H9 (cell line): Measurements from ENCODE around the gene CCS. TPM values are rescaled to one million over a fixed set of nuclear protein-coding genes. Genes with fewer than 3 reads are reported as not detected.

ENCODE experiments used
- DNase-seq: peaks from one replicate; pipeline ENCODE4 v3.0.0-alpha.2; 2017
- H2AFZ ChIP-seq: one replicate; pipeline ENCODE4 v1.6.1; 2013; ENCODE audit warnings: mild to moderate bottlenecking, low read length, control low read depth, moderate library complexity
- H2AK5ac ChIP-seq: 2 replicates; pipeline ENCODE4 v1.6.1; 2013; ENCODE audit warnings: low read length, control low read depth, mixed read lengths; ENCODE audit not compliant: insufficient read length
- H2BK120ac ChIP-seq: one replicate; pipeline ENCODE4 v1.6.1; 2013; ENCODE audit warnings: low read depth, mild to moderate bottlenecking, low read length, control low read depth, inconsistent platforms; ENCODE audit not compliant: poor library complexity, severe bottlenecking
- H2BK12ac ChIP-seq: 2 replicates; pipeline ENCODE4 v1.6.1; 2013; ENCODE audit warnings: low read length, control low read depth, mixed read lengths, low read depth; ENCODE audit not compliant: insufficient read length
- H2BK15ac ChIP-seq: 2 replicates; pipeline ENCODE4 v1.6.1; 2013; ENCODE audit warnings: low read depth, low read length, control low read depth
- H2BK20ac ChIP-seq: one replicate; pipeline ENCODE4 v1.6.1; 2013; ENCODE audit warnings: low read depth, mild to moderate bottlenecking, low read length, control low read depth, inconsistent platforms; ENCODE audit not compliant: poor library complexity, severe bottlenecking
- H2BK5ac ChIP-seq: 2 replicates; pipeline ENCODE4 v1.6.1; 2013; ENCODE audit warnings: low read length, control low read depth, mixed read lengths; ENCODE audit not compliant: insufficient read length
- H3K14ac ChIP-seq: 2 replicates; pipeline ENCODE4 v1.6.1; 2013; ENCODE audit warnings: low read length, control low read depth; ENCODE audit not compliant: insufficient read depth
- H3K18ac ChIP-seq: 2 replicates; pipeline ENCODE4 v1.6.1; 2013; ENCODE audit warnings: low read depth, mild to moderate bottlenecking, mixed read lengths, low read length, control low read depth; ENCODE audit not compliant: insufficient read length
- H3K23ac ChIP-seq: 2 replicates; pipeline ENCODE4 v1.6.1; 2013; ENCODE audit warnings: low read length, control low read depth, mixed read lengths, low read depth; ENCODE audit not compliant: insufficient read length
- H3K23me2 ChIP-seq: 2 replicates; pipeline ENCODE4 v1.6.1; 2013; ENCODE audit warnings: low read depth, mild to moderate bottlenecking, mixed read lengths, low read length, control low read depth; ENCODE audit not compliant: insufficient read length, poor library complexity, severe bottlenecking
- H3K27ac ChIP-seq: 2 replicates; pipeline ENCODE4 v1.5.1; 2013; ENCODE audit warnings: low read length, control low read depth, mixed read lengths, low read depth; ENCODE audit not compliant: insufficient read length
- H3K27me3 ChIP-seq: 2 replicates; pipeline ENCODE4 v1.6.1; 2013; ENCODE audit warnings: low read length, control low read depth, inconsistent platforms; ENCODE audit not compliant: insufficient read depth
- H3K4ac ChIP-seq: 2 replicates; pipeline ENCODE4 v1.6.1; 2013; ENCODE audit warnings: low read depth, mild to moderate bottlenecking, control low read depth, inconsistent platforms, low read length, moderate library complexity
- H3K4me1 ChIP-seq: 2 replicates; pipeline ENCODE4 v1.6.1; 2013; ENCODE audit warnings: low read length, control low read depth, inconsistent platforms; ENCODE audit not compliant: insufficient read depth
- H3K4me2 ChIP-seq: 2 replicates; pipeline ENCODE4 v1.6.1; 2013; ENCODE audit warnings: low read length, control low read depth, mixed read lengths; ENCODE audit not compliant: insufficient read length, insufficient read depth
- H3K56ac ChIP-seq: 2 replicates; pipeline ENCODE4 v1.6.1; 2013; ENCODE audit warnings: low read depth, mild to moderate bottlenecking, mixed read lengths, low read length, control low read depth; ENCODE audit not compliant: insufficient read length
- H3K79me1 ChIP-seq: 2 replicates; pipeline ENCODE4 v1.6.1; 2013; ENCODE audit warnings: low read depth, mild to moderate bottlenecking, moderate library complexity, low read length, control low read depth, inconsistent platforms; ENCODE audit not compliant: insufficient read depth, poor library complexity, severe bottlenecking
- H3K79me2 ChIP-seq: 2 replicates; pipeline ENCODE4 v1.6.1; 2013; ENCODE audit warnings: low read length, control low read depth, inconsistent platforms; ENCODE audit not compliant: insufficient read depth
- H3K9ac ChIP-seq: 2 replicates; pipeline ENCODE4 v1.6.1; 2013; ENCODE audit warnings: low read length, control low read depth, mixed read lengths; ENCODE audit not compliant: insufficient read length; ENCODE audit errors: extremely low read depth
- H3K9me3 ChIP-seq: one replicate; pipeline ENCODE4 v1.6.1; 2013; ENCODE audit warnings: low read depth, low read length, inconsistent platforms; ENCODE audit not compliant: control insufficient read depth
- H3T11ph ChIP-seq: one replicate; pipeline ENCODE4 v1.6.1; 2013; ENCODE audit warnings: mild to moderate bottlenecking, low read length, control low read depth, inconsistent platforms
- H4K20me1 ChIP-seq: one replicate; pipeline ENCODE4 v1.6.1; 2013; ENCODE audit not compliant: control insufficient read depth, insufficient read length, insufficient read depth
- H4K5ac ChIP-seq: 2 replicates; pipeline ENCODE4 v1.6.1; 2013; ENCODE audit warnings: low read depth, mild to moderate bottlenecking, mixed read lengths, low read length, control low read depth; ENCODE audit not compliant: insufficient read length
- H4K8ac ChIP-seq: replicated peaks from 2 replicates; pipeline ENCODE4 v1.6.1; 2013; ENCODE audit warnings: low read length, control low read depth, mixed read lengths, low read depth; ENCODE audit not compliant: insufficient read length
- H4K91ac ChIP-seq: 2 replicates; pipeline ENCODE4 v1.6.1; 2013; ENCODE audit warnings: low read depth, mild to moderate bottlenecking, moderate library complexity, mixed read lengths, low read length, control low read depth; ENCODE audit not compliant: insufficient read length
- H3K27ac Mint-ChIP-seq, 3 experiments: 2 replicates in 2 of 3; 3 replicates in 1 of 3; pipeline ENCODE4 v1.8.0; 2020 to 2021; ENCODE audit warnings: mixed read lengths in 3 of 3, mild to moderate bottlenecking in 1 of 3, moderate library complexity in 1 of 3
- H3K27me3 Mint-ChIP-seq: 2 replicates; pipeline ENCODE4 v1.8.0; 2021; ENCODE audit warnings: low read depth, mild to moderate bottlenecking, moderate library complexity, mixed read lengths
- H3K36me3 Mint-ChIP-seq, 3 experiments: 2 replicates in 2 of 3; 3 replicates in 1 of 3; pipeline ENCODE4 v1.8.0; 2020 to 2021; ENCODE audit warnings: low read depth in 3 of 3, mixed read lengths in 3 of 3; ENCODE audit not compliant: insufficient read depth in 1 of 3
- H3K4me1 Mint-ChIP-seq, 2 experiments: 2 replicates each; pipeline ENCODE4 v1.8.0; 2020; ENCODE audit warnings: mixed read lengths in 2 of 2
- H3K4me3 Mint-ChIP-seq, 2 experiments: 2 replicates in 1 of 2; 3 replicates in 1 of 2; pipeline ENCODE4 v1.8.0; 2020 to 2021; ENCODE audit warnings: mild to moderate bottlenecking in 2 of 2, mixed read lengths in 2 of 2, moderate library complexity in 1 of 2
- H3K9me3 Mint-ChIP-seq, 2 experiments: 2 replicates in 1 of 2; 3 replicates in 1 of 2; pipeline ENCODE4 v1.8.0; 2020; ENCODE audit warnings: mild to moderate bottlenecking in 2 of 2, mixed read lengths in 2 of 2, moderate library complexity in 1 of 2
- CTCF ChIP-seq: fragments of 200-600 bp; sonication (generic); conservative IDR thresholded peaks from 3 replicates; pipeline ENCODE4 v1.8.0; 2021; ENCODE audit warnings: antibody characterized with exemption, mild to moderate bottlenecking
- WGBS: extraction: QIAGEN DNeasy Blood & Tissue Kit; methylation state at CpG from one replicate; pipeline ENCODE4 v1.1.7; 2013; ENCODE audit warnings: missing lambda C conversion rate, low lambda C conversion rate, mixed read lengths; ENCODE audit not compliant: insufficient read length; ENCODE audit errors: extremely low coverage; 5-methylcytosine and 5-hydroxymethylcytosine counted together
- total RNA-seq: library from RNA; stranded (reverse); gene quantifications from 2 replicates; pipeline ENCODE4 v1.2.1, GENCODE V29; 2021

CCS gene
- total RNA-seq, 1 experiment from 2014 or later: 61.1 TPM

- no peak overlapping the region for H3K23ac ChIP-seq
- H3K56ac ChIP-seq: no peak overlapping the region
- H3K79me1 ChIP-seq: peaks cover 3% of the 10 kb centered on the region
- peak overlapping the region; percentile 97 to 98 for H3K4me3 Mint-ChIP-seq
- H3K9ac ChIP-seq: peak overlapping the region; percentile 35
- H4K20me1 ChIP-seq: no peaks in the 10 kb centered on the region
- H4K91ac ChIP-seq: no peak overlapping the region
- WGBS: no CpG with 5 or more reads among the region's 7 CpGs
- peak overlapping the region; percentile 73 for H3K4me2 ChIP-seq
- no peaks in the 10 kb centered on the region for H3K79me2 ChIP-seq
- no peak for TF ChIP-seq CTCF
- H3K4me1 Mint-ChIP-seq: peaks cover 15 to 17% of the 10 kb centered on the region in 2 experiments
- H3T11ph ChIP-seq: no peak overlapping the region
- H2BK12ac ChIP-seq: no peak overlapping the region
- peaks cover 25% of the 10 kb centered on the region for H3K27me3 Mint-ChIP-seq
- peaks cover 10% of the 10 kb centered on the region for H3K23me2 ChIP-seq
- no peak overlapping the region for H3K27ac ChIP-seq
- peaks cover 17 to 27% of the 10 kb centered on the region in 2 experiments for H3K9me3 Mint-ChIP-seq
- H3K4me1 ChIP-seq: no peaks in the 10 kb centered on the region; the same call in 1 of the 2 replicates
- H3K18ac ChIP-seq: no peak overlapping the region
- H3K14ac ChIP-seq: no peak overlapping the region
- H3K36me3 Mint-ChIP-seq: peaks cover 2 to 25% (median 22%) of the 10 kb centered on the region in 3 experiments; a peak in 6 of 7 replicates
- H4K5ac ChIP-seq: no peak overlapping the region
- no peaks in the 10 kb centered on the region for H3K27me3 ChIP-seq
- H2AK5ac ChIP-seq: no peak overlapping the region
- no peak overlapping the region for H2AFZ ChIP-seq
- peak overlapping the region in 2 of 3 experiments; percentile 99; a peak in 2 of 7 replicates for H3K27ac Mint-ChIP-seq
- no peak overlapping the region for H2BK20ac ChIP-seq
- H2BK15ac ChIP-seq: no peak overlapping the region
- H3K4ac ChIP-seq: no peak overlapping the region
- no peak overlapping the region for H4K8ac ChIP-seq
- H2BK5ac ChIP-seq: no peak overlapping the region
- DNase-seq: no peak
- no peaks in the 10 kb centered on the region for H3K9me3 ChIP-seq
- H2BK120ac ChIP-seq: no peak overlapping the region
Observed at GRCh38 chr11:66593650-66594049, 665 bp downstream of the CCS start.
